PC-9 (cell line): Measurements from ENCODE around the gene PI3.

Experiments used
- CTCF ChIP-seq: fragments of 200-600 bp; sonication (generic); conservative IDR thresholded peaks from 2 replicates; pipeline ENCODE4 v1.6.1; 2017; ENCODE audit warnings: mixed run types, antibody characterized with exemption, mild to moderate bottlenecking, moderate library complexity
- EZH2 ChIP-seq: fragments of 200-600 bp; sonication (generic); IDR thresholded peaks from 2 replicates; pipeline ENCODE4 v1.8.0; 2017; ENCODE audit warnings: antibody characterized with exemption, low read depth

GRCh38 chr20:45223136-45223535 is 48.4 kb downstream of the PI3 start:
- TF ChIP-seq EZH2: no peak
- TF ChIP-seq CTCF: no peak
